ENCODE results near the gene SPPL2B.

Gene SPPL2B

DNA sequence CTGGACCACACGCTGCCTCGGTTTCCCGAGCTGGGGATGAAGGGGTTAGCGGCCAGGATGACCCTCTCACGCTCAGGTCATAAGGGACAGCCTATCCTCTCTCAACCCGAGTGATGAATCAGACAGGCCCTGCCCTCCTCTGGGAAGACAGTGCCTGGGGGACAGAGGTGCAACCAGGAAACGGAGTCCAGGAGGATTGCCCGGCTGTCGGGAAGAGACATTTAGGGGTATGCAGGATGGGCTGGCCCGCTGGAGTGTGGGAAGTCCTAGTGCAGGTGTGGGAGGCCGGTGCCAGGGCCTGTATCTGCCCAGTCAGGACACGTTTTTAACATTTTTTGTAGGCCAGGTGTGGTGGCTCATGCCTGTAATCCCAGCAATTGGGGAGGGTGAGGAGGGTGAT, 8.4 kb upstream of the SPPL2B start:
- ATAC-seq, result no peak
- TF ChIP-seq PPARA (CRISPR knock-in tag; IDR thresholded peaks at IDR 0.05; ENCODE audit: borderline replicate concordance), result no peak
- no peak for TF ChIP-seq TOX (CRISPR knock-in tag; IDR thresholded peaks at IDR 0.05; ENCODE audit: borderline replicate concordance)
- no peak for TF ChIP-seq ARNTL (CRISPR knock-in tag; IDR thresholded peaks at IDR 0.05; ENCODE audit: borderline replicate concordance, low read depth)
- TF ChIP-seq TCF4 (CRISPR knock-in tag; IDR thresholded peaks at IDR 0.05; ENCODE audit: borderline replicate concordance), result no peak
- no peak for TF ChIP-seq GLIS3 (CRISPR knock-in tag; IDR thresholded peaks at IDR 0.05)
- TF ChIP-seq, protein P1, sequence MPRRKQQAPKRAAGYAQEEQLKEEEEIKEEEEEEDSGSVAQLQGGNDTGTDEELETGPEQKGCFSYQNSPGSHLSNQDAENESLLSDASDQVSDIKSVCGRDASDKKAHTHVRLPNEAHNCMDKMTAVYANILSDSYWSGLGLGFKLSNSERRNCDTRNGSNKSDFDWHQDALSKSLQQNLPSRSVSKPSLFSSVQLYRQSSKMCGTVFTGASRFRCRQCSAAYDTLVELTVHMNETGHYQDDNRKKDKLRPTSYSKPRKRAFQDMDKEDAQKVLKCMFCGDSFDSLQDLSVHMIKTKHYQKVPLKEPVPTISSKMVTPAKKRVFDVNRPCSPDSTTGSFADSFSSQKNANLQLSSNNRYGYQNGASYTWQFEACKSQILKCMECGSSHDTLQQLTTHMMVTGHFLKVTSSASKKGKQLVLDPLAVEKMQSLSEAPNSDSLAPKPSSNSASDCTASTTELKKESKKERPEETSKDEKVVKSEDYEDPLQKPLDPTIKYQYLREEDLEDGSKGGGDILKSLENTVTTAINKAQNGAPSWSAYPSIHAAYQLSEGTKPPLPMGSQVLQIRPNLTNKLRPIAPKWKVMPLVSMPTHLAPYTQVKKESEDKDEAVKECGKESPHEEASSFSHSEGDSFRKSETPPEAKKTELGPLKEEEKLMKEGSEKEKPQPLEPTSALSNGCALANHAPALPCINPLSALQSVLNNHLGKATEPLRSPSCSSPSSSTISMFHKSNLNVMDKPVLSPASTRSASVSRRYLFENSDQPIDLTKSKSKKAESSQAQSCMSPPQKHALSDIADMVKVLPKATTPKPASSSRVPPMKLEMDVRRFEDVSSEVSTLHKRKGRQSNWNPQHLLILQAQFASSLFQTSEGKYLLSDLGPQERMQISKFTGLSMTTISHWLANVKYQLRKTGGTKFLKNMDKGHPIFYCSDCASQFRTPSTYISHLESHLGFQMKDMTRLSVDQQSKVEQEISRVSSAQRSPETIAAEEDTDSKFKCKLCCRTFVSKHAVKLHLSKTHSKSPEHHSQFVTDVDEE (CRISPR knock-in tag; IDR thresholded peaks at IDR 0.05), result no peak
- TF ChIP-seq ZFP3 (CRISPR knock-in tag; IDR thresholded peaks at IDR 0.05), result no peak
- TF ChIP-seq ISL1 (CRISPR knock-in tag; IDR thresholded peaks at IDR 0.05), result no peak
- no peak for TF ChIP-seq ZNF8 (CRISPR knock-in tag; IDR thresholded peaks at IDR 0.05)
- TF ChIP-seq, protein P2, sequence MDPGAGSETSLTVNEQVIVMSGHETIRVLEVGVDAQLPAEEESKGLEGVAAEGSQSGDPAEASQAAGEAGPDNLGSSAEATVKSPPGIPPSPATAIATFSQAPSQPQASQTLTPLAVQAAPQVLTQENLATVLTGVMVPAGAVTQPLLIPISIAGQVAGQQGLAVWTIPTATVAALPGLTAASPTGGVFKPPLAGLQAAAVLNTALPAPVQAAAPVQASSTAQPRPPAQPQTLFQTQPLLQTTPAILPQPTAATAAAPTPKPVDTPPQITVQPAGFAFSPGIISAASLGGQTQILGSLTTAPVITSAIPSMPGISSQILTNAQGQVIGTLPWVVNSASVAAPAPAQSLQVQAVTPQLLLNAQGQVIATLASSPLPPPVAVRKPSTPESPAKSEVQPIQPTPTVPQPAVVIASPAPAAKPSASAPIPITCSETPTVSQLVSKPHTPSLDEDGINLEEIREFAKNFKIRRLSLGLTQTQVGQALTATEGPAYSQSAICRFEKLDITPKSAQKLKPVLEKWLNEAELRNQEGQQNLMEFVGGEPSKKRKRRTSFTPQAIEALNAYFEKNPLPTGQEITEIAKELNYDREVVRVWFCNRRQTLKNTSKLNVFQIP (CRISPR knock-in tag; IDR thresholded peaks at IDR 0.05; ENCODE audit: borderline replicate concordance, low read depth), result no peak
- TF ChIP-seq, protein P3, sequence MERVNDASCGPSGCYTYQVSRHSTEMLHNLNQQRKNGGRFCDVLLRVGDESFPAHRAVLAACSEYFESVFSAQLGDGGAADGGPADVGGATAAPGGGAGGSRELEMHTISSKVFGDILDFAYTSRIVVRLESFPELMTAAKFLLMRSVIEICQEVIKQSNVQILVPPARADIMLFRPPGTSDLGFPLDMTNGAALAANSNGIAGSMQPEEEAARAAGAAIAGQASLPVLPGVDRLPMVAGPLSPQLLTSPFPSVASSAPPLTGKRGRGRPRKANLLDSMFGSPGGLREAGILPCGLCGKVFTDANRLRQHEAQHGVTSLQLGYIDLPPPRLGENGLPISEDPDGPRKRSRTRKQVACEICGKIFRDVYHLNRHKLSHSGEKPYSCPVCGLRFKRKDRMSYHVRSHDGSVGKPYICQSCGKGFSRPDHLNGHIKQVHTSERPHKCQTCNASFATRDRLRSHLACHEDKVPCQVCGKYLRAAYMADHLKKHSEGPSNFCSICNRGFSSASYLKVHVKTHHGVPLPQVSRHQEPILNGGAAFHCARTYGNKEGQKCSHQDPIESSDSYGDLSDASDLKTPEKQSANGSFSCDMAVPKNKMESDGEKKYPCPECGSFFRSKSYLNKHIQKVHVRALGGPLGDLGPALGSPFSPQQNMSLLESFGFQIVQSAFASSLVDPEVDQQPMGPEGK (CRISPR knock-in tag; IDR thresholded peaks at IDR 0.05; ENCODE audit: borderline replicate concordance), result no peak
- no peak for TF ChIP-seq ZNF565 (CRISPR knock-in tag; conservative IDR thresholded peaks at IDR 0.05; ENCODE audit: low read depth)
- TF ChIP-seq, protein P4, sequence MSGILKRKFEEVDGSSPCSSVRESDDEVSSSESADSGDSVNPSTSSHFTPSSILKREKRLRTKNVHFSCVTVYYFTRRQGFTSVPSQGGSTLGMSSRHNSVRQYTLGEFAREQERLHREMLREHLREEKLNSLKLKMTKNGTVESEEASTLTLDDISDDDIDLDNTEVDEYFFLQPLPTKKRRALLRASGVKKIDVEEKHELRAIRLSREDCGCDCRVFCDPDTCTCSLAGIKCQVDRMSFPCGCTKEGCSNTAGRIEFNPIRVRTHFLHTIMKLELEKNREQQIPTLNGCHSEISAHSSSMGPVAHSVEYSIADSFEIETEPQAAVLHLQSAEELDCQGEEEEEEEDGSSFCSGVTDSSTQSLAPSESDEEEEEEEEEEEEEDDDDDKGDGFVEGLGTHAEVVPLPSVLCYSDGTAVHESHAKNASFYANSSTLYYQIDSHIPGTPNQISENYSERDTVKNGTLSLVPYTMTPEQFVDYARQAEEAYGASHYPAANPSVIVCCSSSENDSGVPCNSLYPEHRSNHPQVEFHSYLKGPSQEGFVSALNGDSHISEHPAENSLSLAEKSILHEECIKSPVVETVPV (CRISPR knock-in tag; IDR thresholded peaks at IDR 0.05), result no peak
- no peak for TF ChIP-seq CSDC2 (CRISPR knock-in tag; IDR thresholded peaks at IDR 0.05)
- no peak for TF ChIP-seq ZNF70 (CRISPR knock-in tag; IDR thresholded peaks at IDR 0.05)
- no peak for TF ChIP-seq ZC3H10 (CRISPR knock-in tag; IDR thresholded peaks at IDR 0.05)
- no peak for TF ChIP-seq SNAI2 (CRISPR knock-in tag; IDR thresholded peaks at IDR 0.05)

DNA sequence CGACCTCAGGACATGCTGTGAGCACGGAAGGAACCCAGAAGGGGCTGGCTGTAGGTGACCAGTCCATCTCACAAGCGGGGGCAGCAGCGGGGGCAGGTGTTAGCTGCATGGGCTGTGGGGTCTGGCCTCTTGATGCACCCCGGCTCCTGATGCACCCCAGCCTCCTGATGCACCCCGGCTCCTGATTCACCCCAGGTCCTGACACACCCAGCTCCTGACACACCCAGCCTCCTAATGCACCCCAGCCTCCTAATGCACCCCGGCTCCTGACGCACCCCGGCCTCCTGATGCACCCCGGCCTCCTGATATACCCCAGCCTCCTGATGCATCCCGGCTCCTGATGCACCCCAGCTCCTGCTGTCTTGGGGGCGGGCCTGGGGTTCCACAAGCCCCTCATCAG, 7.5 kb upstream of the SPPL2B start:
- no peak for TF ChIP-seq TOX (CRISPR knock-in tag; IDR thresholded peaks at IDR 0.05; ENCODE audit: borderline replicate concordance)
- TF ChIP-seq, protein P4 (CRISPR knock-in tag; IDR thresholded peaks at IDR 0.05), result no peak
- no peak for TF ChIP-seq ZNF70 (CRISPR knock-in tag; IDR thresholded peaks at IDR 0.05)
- no peak for TF ChIP-seq SNAI2 (CRISPR knock-in tag; IDR thresholded peaks at IDR 0.05)
- TF ChIP-seq ZC3H10 (CRISPR knock-in tag; IDR thresholded peaks at IDR 0.05), result no peak
- no peak for TF ChIP-seq CSDC2 (CRISPR knock-in tag; IDR thresholded peaks at IDR 0.05)
- TF ChIP-seq ZNF565 (CRISPR knock-in tag; conservative IDR thresholded peaks at IDR 0.05; ENCODE audit: low read depth), result no peak
- TF ChIP-seq GLIS3 (CRISPR knock-in tag; IDR thresholded peaks at IDR 0.05), result no peak
- TF ChIP-seq BACH2 (CRISPR knock-in tag; IDR thresholded peaks at IDR 0.05; ENCODE audit: borderline replicate concordance), result no peak
- TF ChIP-seq ESRRG (CRISPR knock-in tag; IDR thresholded peaks at IDR 0.05), result no peak
- TF ChIP-seq ISL1 (CRISPR knock-in tag; IDR thresholded peaks at IDR 0.05), result no peak
- no peak for TF ChIP-seq ARNTL (CRISPR knock-in tag; IDR thresholded peaks at IDR 0.05; ENCODE audit: borderline replicate concordance, low read depth)
- no peak for TF ChIP-seq PPARA (CRISPR knock-in tag; IDR thresholded peaks at IDR 0.05; ENCODE audit: borderline replicate concordance)
- TF ChIP-seq ZFP3 (CRISPR knock-in tag; IDR thresholded peaks at IDR 0.05), result no peak
- ATAC-seq, result no peak

Data from SK-N-SH treated with all-trans-retinoic acid at 6 μM for 48 hours (cell line).